Astrocyte of the hippocampus (primary cell): ENCODE results near the gene FMNL1.

Experiments
- DNase-seq: peaks from one replicate; pipeline ENCODE4 v3.0.0; 2011; ENCODE audit warnings: low read depth, low spot score

Gene FMNL1

GRCh38 chr17:45282683-45283644 is 61.3 kb downstream of the FMNL1 start:
- peak; percentile 77 for DNase-seq

- no peak for DNase-seq
Observed at GRCh38 chr17:45283711-45284110, 62.0 kb downstream of the FMNL1 start.

- no peak for DNase-seq
Observed at GRCh38 chr17:45284176-45285140, 62.8 kb downstream of the FMNL1 start.

GRCh38 chr17:45286286-45286685 is 64.6 kb downstream of the FMNL1 start:
- DNase-seq, result no peak

GRCh38 chr17:45287526-45288500 is 66.1 kb downstream of the FMNL1 start:
- no peak for DNase-seq

- DNase-seq, result peak; percentile 86
Observed at GRCh38 chr17:45288825-45289224, 67.1 kb downstream of the FMNL1 start.

- no peak for DNase-seq
Observed at GRCh38 chr17:45289301-45290268, 67.9 kb downstream of the FMNL1 start.

- DNase-seq, result no peak
Observed at GRCh38 chr17:45290269-45290765, 68.6 kb downstream of the FMNL1 start.

- DNase-seq, result no peak
Observed at GRCh38 chr17:45291171-45291805, 69.6 kb downstream of the FMNL1 start.

- no peak for DNase-seq
Observed at GRCh38 chr17:45292696-45293412, 71.2 kb downstream of the FMNL1 start.

- DNase-seq, result peak; percentile 90
Observed at GRCh38 chr17:45293413-45294211, 71.9 kb downstream of the FMNL1 start.

GRCh38 chr17:45294506-45294905 is 72.8 kb downstream of the FMNL1 start:
- peak; percentile 95 for DNase-seq

- DNase-seq, result no peak
Observed at GRCh38 chr17:45296003-45296832, 74.5 kb downstream of the FMNL1 start.

GRCh38 chr17:45296833-45297124 is 75.1 kb downstream of the FMNL1 start:
- DNase-seq, result peak; percentile 65
